ENCODE data around the gene IGSF9. TPM values are rescaled to one million over a fixed set of nuclear protein-coding genes. Genes with fewer than 3 reads are reported as not detected.
"Not testable (repeated sequence)": the region's sequence is repeated elsewhere in the genome, so short reads cannot be mapped to it uniquely, and the experiment has no call there.

Gene IGSF9
- total RNA-seq, 2 experiments from 2014 or later, result not detected

DNA sequence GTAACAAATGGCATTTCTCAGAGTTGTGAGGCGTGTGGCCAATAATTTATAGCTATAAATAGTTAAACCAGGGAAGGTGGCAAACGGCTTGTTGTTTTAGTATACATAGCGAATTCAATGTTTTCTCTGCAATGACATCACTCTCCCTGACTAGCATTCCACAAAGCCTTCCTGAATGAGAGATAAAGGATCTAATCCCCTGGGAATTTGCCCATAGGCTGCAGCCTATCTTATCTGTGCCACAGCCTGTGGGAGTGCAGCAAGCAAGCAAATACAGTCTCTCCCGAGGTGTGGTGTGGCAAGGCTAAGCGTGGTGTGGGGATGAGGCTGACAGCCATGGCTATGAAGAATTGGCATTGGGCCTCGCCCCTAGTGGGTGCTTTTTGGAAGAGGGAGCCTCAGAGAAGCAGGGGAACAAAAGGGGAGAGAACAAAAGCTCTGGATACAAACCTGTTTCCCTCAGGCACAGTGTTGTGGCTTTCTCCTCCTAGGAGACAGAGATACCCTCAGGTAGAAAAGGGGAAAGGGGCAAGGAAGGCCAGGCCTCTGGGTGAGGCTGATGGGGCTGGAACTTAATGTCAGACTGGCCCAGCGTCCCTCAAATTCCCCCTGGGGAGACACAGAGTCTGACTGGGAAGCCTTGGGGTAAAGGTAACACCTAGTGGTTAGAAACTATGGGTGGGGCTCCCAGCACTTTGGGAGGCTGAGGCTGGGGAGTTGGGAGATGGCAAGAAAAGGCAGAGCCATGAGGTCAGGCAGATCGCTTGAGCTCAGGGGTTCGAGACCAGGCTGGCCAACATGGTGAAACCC, 29.0 kb downstream of the IGSF9 start:
- peak overlapping the region; percentile 37 for H3K27ac Mint-ChIP-seq

DNA sequence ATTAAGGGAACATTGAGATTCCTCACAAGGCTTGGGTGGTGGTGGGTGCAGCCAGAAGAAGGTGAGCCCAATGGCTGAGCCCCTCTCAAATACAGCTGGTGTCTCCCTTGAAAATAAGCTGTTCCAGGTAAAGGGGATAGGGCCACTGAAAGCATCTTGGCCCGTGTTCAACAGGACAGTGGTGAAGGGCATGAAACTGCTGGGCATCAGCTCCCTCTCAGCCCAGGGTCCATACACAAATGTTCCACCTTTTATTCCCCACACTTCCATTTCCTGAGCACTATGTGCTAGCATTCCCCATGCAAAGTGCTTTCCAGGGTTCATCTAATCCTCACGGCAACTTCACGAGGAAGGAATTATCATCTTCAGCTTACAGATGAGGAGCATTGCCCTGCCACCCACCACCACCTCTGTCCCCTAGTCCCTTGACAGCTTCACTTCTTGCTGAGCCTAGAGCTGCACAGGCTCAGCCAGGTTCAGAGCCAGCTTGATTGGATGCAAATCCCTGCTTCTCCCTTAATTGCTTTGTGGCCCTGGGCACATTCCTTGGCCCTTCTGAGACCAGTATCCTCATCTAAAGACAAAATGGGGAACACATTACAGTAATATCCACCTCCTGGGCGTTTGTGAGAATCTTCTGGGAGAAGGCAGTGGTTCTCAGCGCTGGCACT, 29.7 kb downstream of the IGSF9 start:
- H3K27ac Mint-ChIP-seq, result peak overlapping the region; percentile 21
- CTCF ChIA-PET, result interaction anchor here (1.0 to 1.4 kb wide), 2 partner anchors 92 to 117 kb away, joined by 3 to 6 read pairs; no protein-coding TSS in a partner anchor
- DNase-seq, result no peak

More for the DNA sequence above, 29.0 kb downstream of the IGSF9 start:
- POLR2A ChIA-PET, result interaction anchor here (1.0 to 1.5 kb wide), 2 partner anchors 8 to 23 kb away, joined by 3 to 12 read pairs; partner anchors contain the start of gene TAGLN2
- ATAC-seq, result no peak
- peaks cover 81% of the 10 kb centered on the region for H3K4me1 Mint-ChIP-seq (ENCODE audit: low read depth)
- CTCF ChIA-PET, result interaction anchor here (1.0 to 1.4 kb wide), 2 partner anchors 91 to 118 kb away, joined by 3 to 6 read pairs; no protein-coding TSS in a partner anchor
- H3K4me3 Mint-ChIP-seq, result no peak overlapping the region
- DNase-seq, result no peak
- peaks cover 70% of the 10 kb centered on the region for H3K36me3 Mint-ChIP-seq (ENCODE audit: low read depth)
- H3K9me3 Mint-ChIP-seq (ENCODE audit: insufficient read depth), result no peaks in the 10 kb centered on the region
- no peaks in the 10 kb centered on the region for H3K27me3 Mint-ChIP-seq (ENCODE audit: low read depth)

DNA sequence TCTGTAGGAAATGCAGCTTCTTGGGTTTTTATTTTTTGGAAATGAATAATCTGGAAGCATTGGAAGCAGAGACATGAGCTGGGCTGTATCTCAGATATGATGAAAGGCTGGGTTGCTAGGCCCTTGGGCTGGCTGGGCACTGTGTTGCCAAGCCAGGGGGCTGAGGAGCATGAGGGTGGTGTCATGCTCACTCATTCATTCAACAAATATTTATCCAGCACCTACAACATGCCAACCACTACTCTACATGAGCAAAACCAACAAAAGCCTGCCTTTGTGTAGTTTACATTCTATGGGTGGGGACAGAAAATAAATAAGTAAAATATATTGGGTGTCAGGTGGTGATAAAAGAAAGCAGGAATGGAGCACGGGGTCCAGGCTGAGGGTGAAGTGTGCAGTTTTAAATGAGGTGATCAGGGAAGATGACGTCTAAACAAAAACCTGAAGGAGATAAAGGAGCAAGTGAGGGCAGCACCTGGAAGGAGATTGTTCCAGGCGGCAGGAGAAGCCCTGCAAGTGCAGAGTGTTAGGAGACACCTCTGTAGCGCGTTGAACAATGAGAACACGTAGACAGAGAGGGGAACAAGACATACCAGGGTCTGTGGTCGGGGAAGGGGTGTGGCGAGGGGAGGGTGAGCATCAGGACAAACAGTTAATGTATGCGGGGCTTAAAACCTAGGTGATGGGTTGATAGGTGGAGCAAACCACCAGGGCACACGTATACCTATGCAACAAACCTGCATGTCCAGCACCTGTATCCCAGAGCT, 31.0 kb downstream of the IGSF9 start:
- H3K4me3 Mint-ChIP-seq, result no peak overlapping the region
- CTCF ChIA-PET, result interaction anchor here (0.6 kb wide), 1 partner anchor 32 kb away, joined by 3 read pairs; no protein-coding TSS in a partner anchor
- H3K27ac Mint-ChIP-seq, result peak overlapping the region; percentile 56
- no peaks in the 10 kb centered on the region for H3K27me3 Mint-ChIP-seq (ENCODE audit: low read depth)
- POLR2A ChIA-PET, result interaction anchor here (0.8 kb wide), 1 partner anchor 8 kb away, joined by 4 read pairs; no protein-coding TSS in a partner anchor
- ATAC-seq (no peak), DNase-seq (no peak)
- no peaks in the 10 kb centered on the region for H3K9me3 Mint-ChIP-seq (ENCODE audit: insufficient read depth)
- H3K36me3 Mint-ChIP-seq (ENCODE audit: low read depth), result peaks cover 52% of the 10 kb centered on the region
- H3K4me1 Mint-ChIP-seq (ENCODE audit: low read depth), result peaks cover 81% of the 10 kb centered on the region

More for the DNA sequence above, 29.7 kb downstream of the IGSF9 start:
- POLR2A ChIA-PET, result interaction anchor here (0.9 to 1.5 kb wide), 3 partner anchors 9 to 22 kb away, joined by 3 to 12 read pairs (median 3); partner anchors contain the start of gene TAGLN2
- Mint-ChIP-seq H3K9me3 (ENCODE audit: insufficient read depth) (no peaks in the 10 kb centered on the region), H3K4me3 (no peak overlapping the region), H3K27me3 (ENCODE audit: low read depth) (no peaks in the 10 kb centered on the region), H3K36me3 (ENCODE audit: low read depth) (peaks cover 62% of the 10 kb centered on the region), H3K4me1 (ENCODE audit: low read depth) (peaks cover 81% of the 10 kb centered on the region)
- no peak for ATAC-seq

DNA sequence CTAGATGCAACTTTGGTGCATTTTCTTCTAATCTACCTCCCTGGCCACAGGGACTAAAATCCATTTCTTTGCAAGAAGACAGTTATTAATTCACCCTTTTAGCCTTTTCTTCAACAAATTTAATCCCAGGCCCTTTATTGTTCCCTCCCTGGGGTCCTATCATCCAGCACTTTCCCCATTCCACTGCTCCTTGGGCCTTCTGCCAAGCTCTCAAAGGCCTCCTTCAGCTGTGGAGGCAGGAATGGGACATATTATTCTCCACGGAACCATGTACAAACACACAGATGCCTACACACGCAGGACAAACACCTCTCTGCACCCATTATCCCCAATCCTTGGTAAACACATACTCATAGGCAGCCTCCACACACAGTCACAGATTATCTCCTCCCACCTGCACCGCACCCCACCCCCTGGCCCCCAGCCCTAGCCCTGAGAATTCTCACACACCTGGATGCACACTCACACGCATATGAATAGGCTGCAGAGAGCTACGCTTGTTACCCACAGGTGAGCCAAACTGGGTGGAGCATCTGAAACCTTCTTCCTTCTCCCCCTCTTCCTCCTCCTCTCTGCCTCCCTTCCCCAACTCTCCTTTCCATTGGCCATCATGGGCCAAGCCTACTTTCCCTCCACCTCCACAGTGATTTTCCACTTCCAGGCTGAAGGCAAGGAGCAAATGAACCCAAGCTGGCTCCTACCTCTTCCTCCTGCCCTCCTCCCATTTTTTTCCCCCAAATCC, 31.8 kb downstream of the IGSF9 start:
- ChIA-PET CTCF (no interaction called here), POLR2A (interaction anchor here (0.7 to 0.8 kb wide), 2 partner anchors 9 to 10 kb away, joined by 3 to 4 read pairs; no protein-coding TSS in a partner anchor)
- H3K27ac Mint-ChIP-seq, result peak overlapping the region; percentile 56
- H3K9me3 Mint-ChIP-seq (ENCODE audit: insufficient read depth), result no peaks in the 10 kb centered on the region
- H3K36me3 Mint-ChIP-seq (ENCODE audit: low read depth), result peaks cover 44% of the 10 kb centered on the region
- H3K4me3 Mint-ChIP-seq, result no peak overlapping the region
- DNase-seq (no peak), ATAC-seq (no peak)
- H3K4me1 Mint-ChIP-seq (ENCODE audit: low read depth), result peaks cover 78% of the 10 kb centered on the region
- no peaks in the 10 kb centered on the region for H3K27me3 Mint-ChIP-seq (ENCODE audit: low read depth)

DNA sequence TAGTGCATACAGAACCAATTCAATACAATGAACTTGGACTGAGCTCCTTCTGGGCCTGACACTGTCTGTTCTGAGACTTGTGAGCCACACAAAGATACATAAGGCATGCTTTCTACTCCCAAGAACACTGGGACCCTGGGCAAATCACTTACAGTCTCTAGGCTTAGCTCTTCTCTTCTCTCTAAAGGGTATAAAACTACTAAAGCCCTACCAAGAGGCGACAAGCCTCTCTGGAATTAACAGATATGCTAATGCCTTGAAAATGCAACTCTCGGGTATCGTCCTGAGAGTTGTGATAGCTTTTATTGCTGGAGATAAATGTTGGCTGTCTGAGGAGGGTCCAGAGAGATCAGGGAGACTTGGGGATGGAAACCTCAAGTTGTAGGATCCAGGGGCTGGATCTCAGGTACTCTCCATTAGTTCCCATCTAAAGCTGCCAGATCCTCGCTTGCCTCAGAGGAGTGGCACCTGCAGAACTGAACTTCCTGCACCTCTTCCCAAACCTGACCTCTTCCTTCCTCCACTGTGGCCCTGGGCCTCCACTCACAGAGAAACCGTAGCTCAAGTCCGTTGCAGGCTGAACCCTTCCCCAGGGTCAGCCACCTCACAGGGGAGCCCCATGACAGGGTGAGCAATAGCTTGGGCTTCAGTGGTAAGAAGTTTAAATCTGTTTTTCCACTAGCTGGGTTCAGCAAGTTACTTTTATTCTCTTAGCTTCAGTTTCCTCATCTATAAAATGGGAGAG, 33.9 kb downstream of the IGSF9 start:
- ATAC-seq (peak; percentile 10), DNase-seq (peak; percentile 32)
- Mint-ChIP-seq H3K4me1 (ENCODE audit: low read depth) (peaks cover 74% of the 10 kb centered on the region), H3K27ac (peak overlapping the region; percentile 97), H3K9me3 (ENCODE audit: insufficient read depth) (no peaks in the 10 kb centered on the region), H3K4me3 (peak overlapping the region; percentile 63), H3K36me3 (ENCODE audit: low read depth) (peaks cover 27% of the 10 kb centered on the region), H3K27me3 (ENCODE audit: low read depth) (no peaks in the 10 kb centered on the region)
- ChIA-PET POLR2A (interaction anchor here (1.1 kb wide), 1 partner anchor 69 kb away, joined by 3 read pairs; no protein-coding TSS in a partner anchor), CTCF (interaction anchor here (0.6 to 1.0 kb wide), 3 partner anchors 34 to 167 kb away, joined by 3 read pairs; no protein-coding TSS in a partner anchor)

DNA sequence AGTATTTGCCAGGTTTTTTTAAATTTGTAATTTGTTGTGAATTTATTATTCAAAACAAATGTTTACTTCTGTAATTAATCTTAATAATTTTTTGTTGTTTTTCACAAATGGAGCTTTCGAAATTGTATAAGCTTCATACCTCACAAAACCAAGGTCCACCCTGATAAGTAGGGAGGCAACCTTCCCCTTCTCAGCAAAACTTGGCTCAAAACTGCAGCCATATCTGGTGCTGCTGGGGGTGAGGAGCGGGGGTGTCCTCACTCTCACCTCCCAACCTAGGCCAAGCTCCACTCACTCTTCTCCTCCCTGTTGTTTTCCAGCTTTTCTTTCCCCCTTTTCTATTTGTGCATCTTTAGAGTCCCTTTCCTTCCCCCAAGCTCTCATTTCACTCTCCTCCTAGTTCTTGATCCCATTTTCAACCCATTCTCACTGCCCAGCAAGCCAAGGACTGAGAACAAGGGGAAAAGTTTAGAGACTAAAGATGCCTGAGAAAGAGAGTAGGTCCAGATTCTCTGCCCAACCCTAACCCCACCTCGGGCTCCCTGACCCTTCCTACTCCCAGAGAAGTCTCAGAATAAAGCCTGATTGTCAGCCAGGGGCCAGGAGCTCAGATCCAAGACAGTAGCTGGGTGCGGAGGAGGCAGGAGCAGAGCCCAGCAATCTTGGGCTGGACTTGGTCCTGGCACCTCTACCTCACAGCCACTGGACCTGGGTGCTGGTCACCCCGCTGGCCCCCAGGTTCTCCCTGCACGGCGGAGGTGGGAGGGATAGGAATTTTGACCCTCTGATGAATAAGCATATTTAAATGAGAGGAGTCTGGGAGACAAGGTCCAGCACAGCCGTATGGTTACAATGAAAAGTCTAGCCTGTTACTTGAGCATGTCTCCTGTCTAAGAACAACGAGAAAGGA, 37.1 kb downstream of the IGSF9 start:
- peaks cover 5% of the 10 kb centered on the region for H3K36me3 Mint-ChIP-seq (ENCODE audit: low read depth)
- DNase-seq, result no peak
- peaks cover 53% of the 10 kb centered on the region for H3K4me1 Mint-ChIP-seq (ENCODE audit: low read depth)
- ChIA-PET CTCF (interaction anchor here (1.0 to 1.8 kb wide), 2 partner anchors 16 to 127 kb away, joined by 3 to 9 read pairs; no protein-coding TSS in a partner anchor), POLR2A (interaction anchor here (1.4 to 2.1 kb wide), 3 partner anchors 11 to 17 kb away, joined by 4 to 10 read pairs (median 6); partner anchors contain the start of gene TAGLN2)
- no peak for ATAC-seq
- no peaks in the 10 kb centered on the region for H3K9me3 Mint-ChIP-seq (ENCODE audit: insufficient read depth)
- H3K4me3 Mint-ChIP-seq, result no peak overlapping the region
- H3K27ac Mint-ChIP-seq, result no peak overlapping the region
- H3K27me3 Mint-ChIP-seq (ENCODE audit: low read depth), result no peaks in the 10 kb centered on the region

DNA sequence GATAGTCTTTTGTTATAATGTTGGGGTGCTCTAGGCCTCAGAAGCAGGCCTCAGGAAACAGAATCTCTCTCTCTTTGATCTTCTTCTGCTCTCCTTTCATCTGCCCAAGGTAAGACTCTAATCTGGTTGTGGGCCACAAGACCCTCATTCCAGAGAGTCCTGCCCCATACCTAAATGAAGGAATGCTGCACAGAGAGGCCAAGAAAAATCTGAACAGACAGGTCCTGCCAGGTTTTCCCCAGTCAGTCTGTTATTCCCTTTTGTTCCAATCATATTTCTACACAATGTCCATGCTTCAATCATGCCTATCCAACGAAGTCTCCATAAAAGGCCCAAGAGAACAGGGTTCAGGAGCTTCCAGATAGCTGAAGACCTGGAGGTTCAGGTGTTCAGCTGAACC, 38.5 kb downstream of the IGSF9 start:
- ATAC-seq, result no peak
- Mint-ChIP-seq H3K4me1 (ENCODE audit: low read depth) (peaks cover 40% of the 10 kb centered on the region), H3K9me3 (ENCODE audit: insufficient read depth) (no peaks in the 10 kb centered on the region), H3K4me3 (no peak overlapping the region), H3K36me3 (ENCODE audit: low read depth) (peaks cover 2% of the 10 kb centered on the region), H3K27me3 (ENCODE audit: low read depth) (no peaks in the 10 kb centered on the region), H3K27ac (no peak overlapping the region)
- DNase-seq, result no peak
- ChIA-PET POLR2A (interaction anchor here (1.7 to 2.1 kb wide), 2 partner anchors 13 to 16 kb away, joined by 4 to 10 read pairs; no protein-coding TSS in a partner anchor), CTCF (interaction anchor here (1.0 to 1.8 kb wide), 2 partner anchors 14 kb away, joined by 4 to 9 read pairs; no protein-coding TSS in a partner anchor)

DNA sequence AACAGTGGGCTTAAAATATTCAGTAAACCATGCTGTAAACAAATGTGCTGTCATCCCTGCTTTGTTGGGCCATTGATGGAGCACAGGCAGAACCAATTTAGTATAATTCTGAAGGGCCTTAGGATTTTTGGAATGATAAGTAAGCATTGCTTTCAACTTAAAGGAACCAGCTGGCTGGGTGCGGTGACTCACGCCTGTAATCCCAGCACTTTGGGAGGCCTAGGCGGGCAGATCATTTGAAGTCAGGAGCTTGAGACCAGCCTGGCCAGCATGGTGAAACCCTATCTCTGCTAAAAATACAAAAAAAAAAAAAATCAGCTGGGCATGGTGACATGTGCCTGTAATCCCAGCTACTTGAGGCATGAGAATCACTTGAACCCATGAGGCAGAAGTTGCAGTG, 41.4 kb downstream of the IGSF9 start:
- ATAC-seq; H3K4me3 Mint-ChIP-seq; H3K36me3 Mint-ChIP-seq (ENCODE audit: low read depth); POLR2A ChIA-PET; DNase-seq; H3K9me3 Mint-ChIP-seq (ENCODE audit: insufficient read depth); H3K27me3 Mint-ChIP-seq (ENCODE audit: low read depth); H3K27ac Mint-ChIP-seq: not testable (repeated sequence)
- H3K4me1 Mint-ChIP-seq (ENCODE audit: low read depth), result peaks cover 11% of the 10 kb centered on the region
- CTCF ChIA-PET, result interaction anchor here (1.3 to 3.1 kb wide), 2 partner anchors 11 kb away, joined by 3 to 13 read pairs; no protein-coding TSS in a partner anchor

DNA sequence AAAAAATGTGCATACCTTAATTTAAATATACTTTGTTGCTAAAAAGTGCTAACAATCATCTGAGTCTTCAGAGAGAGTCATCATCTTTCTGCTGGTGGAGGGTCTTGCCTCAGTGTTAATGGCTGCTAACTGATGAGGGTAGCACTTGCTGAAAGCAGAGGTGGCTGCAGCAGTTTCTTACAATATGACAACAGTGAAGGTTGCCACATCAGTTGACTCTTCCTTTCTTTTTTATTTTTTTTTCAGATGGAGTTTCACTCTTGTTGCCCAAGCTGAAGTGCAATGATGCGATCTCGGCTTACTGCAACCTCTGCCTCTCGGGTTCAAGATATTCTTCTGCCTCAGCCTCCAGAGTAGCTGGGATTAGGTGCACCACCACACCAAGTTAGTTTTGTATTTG, 42.9 kb downstream of the IGSF9 start:
- ATAC-seq, result no peak
- Mint-ChIP-seq H3K4me3 (no peak overlapping the region), H3K36me3 (ENCODE audit: low read depth) (no peaks in the 10 kb centered on the region), H3K27ac (no peak overlapping the region), H3K4me1 (ENCODE audit: low read depth) (peaks cover 6% of the 10 kb centered on the region), H3K9me3 (ENCODE audit: insufficient read depth) (no peaks in the 10 kb centered on the region), H3K27me3 (ENCODE audit: low read depth) (no peaks in the 10 kb centered on the region)
- CTCF ChIA-PET, result interaction anchor here (3.1 kb wide), 1 partner anchor 10 kb away, joined by 13 read pairs; no protein-coding TSS in a partner anchor
- DNase-seq, result no peak
- POLR2A ChIA-PET, result no interaction called here
